ENCODE measurements around the gene DIAPH1. TPM values are rescaled to one million over a fixed set of nuclear protein-coding genes. Genes with fewer than 3 reads are reported as not detected.

DIAPH1 gene
- 40.7 and 43.5 TPM in 2 replicates for total RNA-seq (2014; rRNA removed; shearing (Covaris generic))

DNA sequence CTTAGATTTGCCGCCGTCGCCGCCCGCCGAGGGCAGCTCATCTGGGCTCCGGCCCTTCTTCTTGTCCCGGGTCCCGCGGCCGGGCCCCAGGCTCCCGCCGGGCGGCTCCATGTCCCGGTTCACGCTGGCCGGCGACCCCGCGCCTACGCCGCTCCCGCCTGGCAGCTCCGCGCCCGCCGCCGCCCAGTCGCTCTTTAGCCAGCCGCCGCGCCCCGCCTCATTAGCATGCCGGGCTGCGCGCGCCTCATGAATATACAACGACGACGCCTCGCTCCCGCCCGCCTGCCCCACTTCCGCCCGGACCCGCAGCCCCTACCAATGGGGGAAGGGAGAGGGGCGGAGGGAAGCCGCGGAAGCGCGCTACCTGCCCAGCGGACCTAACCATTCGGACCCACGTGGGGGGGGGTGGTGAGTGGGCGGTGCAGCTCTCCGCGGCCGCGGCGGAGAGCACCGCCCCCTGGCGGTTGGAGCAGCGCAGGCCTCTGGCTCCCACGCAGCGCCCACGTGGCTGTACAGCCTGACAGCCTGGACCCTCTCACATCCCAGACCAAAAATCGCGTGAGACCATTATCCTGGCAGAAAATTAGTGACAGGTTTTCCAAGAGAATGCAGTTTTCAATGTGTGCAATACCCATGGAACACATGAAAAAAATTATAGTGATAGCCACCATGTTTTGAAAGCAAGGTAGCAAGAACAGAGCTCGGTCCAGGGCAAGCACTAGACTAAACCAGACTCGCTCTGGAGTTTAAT is at the start of gene DIAPH1:
Gene DIAPH1, minus strand, starts transcription at position 197 of the 751 bp plus-strand sequence. Its CDS starts 86 bp downstream, at position 111.
- DNase-seq (ENCODE audit: low read depth), result peak; percentile 99

DNA sequence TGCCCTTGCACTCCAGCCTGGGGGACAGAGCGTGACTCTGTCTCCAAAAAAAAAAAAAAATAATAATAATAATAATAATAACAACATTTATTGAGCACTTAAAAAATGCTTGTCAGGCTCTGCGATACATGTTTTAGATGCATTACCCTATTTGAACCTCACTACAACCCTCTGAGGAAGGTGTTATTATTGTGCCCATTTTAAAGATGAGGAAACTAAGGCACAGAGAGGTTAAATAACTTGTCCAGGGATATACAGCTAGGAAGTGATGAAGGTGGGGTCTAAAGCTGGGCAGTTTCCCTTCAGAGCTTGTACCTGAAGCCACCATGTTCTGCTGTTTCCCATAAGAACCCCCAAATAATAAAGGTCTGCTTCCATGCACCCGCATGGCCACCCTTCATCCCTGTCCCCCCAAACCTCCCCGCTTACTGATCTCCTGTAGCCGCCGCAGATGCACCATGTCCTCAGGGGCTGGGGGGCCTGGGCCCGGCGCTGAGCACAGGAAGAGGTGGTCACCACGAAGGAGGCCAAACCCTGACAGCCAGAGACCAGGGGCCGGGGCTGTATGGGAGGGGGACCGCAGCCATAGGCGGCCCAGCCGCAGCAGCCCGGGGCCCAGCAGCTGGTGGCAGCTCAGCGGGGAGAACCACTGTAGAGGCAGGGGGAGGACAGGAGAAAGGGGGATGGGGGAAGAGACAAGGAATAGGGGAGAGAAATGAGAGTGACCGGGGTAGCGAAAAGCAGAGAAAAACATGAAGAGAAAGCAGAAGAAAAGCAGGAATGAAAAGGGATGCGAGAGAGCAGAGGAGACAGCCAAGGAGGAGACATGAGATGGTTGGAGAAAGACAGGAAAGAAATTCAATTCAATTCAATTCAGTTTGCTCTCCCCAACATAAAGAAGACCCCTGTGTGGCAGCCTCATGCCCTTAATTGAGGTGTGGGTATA is 47.5 kb upstream of the DIAPH1 start:
- no peak for DNase-seq (ENCODE audit: low read depth)

DNA sequence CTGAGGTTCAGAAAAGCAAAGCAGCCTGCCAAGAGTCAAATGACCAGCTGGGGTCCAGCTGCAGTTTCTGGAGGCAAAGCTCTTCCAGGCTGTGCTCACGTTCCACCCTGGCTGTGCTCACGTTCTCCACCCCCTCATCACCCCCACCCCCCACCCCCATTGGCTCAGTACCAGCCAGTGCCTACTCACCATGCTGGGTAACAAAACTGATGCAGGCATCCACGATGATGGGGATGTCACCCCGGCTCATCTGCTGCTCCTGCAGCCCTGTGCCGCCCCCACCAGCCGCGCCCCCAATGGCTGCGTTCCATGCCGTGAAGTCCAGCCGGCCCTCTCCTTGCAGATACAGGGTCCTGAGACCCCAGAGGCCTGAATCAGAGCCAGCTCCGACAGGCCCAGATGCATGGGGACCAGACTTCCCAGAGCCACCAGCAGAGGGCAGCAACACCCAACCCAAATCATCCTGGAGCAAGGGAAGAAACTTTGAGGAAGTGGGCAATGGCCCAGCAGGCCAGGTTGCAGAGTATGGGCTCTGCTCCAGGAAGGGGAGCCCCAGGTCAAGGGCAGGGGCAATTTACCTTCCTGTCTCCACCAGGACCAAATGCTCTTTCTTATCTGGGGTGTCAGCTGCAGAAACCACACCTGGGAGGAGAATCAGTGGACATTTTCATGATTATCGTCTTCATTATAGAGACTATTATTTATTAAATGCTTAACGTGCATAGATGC is 46.1 kb upstream of the DIAPH1 start:
- peak; percentile 76 for DNase-seq (ENCODE audit: low read depth)

DNA sequence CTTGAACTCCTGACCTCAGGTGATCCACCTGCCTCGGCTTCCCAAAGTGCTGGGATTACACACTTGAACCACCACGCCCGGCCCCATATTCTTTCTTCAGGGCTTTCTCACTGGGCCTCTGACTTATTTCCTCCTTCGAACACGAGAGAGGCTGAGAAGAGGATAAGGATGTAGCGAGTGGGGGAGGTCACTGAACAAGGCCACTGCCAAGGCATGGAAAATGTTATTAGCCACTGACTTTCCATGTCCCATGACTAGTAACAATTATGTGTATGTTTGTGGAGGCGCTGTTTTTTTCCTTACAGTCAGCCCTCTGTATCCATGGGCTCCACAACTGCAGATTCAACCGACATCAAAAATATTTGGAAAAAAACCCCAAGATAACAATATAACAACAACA is 44.7 kb upstream of the DIAPH1 start:
- DNase-seq (ENCODE audit: low read depth), result no peak

DNA sequence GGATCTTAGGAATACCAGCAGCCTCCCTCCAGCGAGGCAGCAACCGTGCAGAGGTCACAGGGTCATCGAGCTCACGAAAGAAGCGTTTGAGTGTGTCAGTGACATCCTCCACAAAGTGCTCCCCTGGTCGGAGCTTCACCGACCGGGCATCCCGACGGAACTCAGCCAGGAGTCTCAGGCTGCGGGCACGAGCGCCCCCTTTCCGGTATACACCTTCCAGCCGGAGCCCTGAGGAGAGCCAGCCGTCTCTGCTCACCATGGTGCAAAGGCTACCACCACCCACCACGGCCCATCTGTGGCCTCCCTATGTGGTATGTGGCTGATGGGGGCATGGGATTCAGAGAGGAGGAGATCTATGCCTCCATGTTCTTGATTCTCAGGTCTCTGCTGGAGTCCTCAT is 43.2 kb upstream of the DIAPH1 start:
- no peak for DNase-seq (ENCODE audit: low read depth)

DNA sequence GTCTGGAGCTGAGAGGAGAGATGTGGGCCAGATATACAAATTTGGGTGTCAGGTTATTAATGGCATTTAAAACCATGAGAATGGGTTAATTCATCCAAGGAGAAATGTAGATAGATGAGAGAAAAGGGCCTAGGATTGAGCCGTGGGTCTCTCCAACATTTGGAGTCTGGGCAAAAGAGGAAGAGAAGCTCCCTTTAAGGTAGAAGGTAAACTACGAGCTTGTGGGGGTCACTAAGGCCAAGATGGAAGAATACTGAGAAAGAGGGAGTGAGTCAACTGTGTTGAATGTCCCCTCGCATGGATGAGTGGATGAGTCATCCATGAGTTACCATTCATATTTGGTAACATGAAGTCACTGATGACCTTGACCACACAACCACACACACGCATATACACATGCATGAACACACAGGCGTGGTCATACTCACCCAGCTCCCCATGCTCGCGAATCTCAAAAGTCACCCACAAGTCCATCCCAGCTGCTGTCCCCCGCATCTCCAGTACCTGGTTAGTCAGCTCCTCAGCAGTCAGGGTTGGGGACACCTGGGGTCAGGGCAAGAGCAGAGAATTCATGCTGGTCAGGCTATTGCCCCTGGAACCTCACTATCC is 39.2 kb upstream of the DIAPH1 start:
- DNase-seq (ENCODE audit: low read depth), result peak; percentile 90

DNA sequence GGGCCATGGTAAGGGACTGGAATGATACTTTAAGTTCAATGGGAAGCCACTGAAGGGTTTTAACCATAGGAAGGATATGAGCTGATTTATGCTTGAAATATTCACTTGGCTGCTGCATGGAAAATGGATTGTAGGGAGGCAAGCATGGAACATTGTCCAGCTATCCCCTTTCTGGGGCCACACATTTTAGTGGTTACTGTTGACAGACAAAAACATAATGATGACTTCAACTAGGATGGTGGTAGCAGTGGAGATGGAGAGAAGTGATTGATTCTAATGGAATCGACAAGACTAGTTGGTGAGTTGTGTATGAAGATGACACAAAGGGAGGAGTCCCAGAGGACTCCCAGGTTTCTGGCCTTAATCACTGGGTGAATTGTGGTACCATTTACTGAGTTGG is 38.6 kb upstream of the DIAPH1 start:
- DNase-seq (ENCODE audit: low read depth), result no peak

DNA sequence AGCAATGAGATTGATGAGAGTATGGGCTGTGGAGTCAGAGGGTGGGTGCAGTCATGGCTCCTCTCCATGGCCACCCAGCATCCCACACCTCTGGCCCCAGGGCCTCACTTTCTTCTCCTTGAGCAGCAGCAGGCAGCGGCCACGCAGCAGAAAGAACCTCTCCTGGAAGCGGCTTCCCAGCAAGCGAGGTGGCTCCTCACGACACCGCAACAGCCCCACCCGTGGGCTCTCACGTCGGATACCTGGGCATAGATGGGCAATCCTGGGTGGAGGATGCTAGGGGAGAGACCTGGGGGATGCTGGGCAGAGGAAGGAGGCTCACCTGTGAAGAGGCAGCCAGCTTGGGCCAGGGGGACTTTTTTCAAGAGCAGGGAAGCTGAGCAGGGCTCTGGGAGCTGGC is 37.6 kb upstream of the DIAPH1 start:
- no peak for DNase-seq (ENCODE audit: low read depth)

DNA sequence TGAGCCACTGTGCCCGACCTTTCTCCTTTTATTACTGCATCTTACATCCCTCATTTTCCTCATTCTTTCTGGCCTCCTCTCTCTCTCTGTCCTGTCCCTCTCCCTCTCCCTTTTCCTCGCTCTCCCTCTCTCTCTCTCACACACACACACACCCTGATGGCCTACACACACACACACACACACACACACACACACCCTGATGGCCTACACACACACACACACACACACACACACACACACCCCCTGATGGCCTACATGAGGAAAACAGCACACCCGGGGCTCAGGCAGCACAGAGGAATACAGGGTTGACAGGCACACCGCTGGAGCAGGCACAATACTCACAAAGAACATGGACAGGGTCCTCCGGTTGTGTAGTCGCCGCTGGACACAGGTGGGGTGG is 36.2 kb upstream of the DIAPH1 start:
- DNase-seq (ENCODE audit: low read depth), result no peak

DNA sequence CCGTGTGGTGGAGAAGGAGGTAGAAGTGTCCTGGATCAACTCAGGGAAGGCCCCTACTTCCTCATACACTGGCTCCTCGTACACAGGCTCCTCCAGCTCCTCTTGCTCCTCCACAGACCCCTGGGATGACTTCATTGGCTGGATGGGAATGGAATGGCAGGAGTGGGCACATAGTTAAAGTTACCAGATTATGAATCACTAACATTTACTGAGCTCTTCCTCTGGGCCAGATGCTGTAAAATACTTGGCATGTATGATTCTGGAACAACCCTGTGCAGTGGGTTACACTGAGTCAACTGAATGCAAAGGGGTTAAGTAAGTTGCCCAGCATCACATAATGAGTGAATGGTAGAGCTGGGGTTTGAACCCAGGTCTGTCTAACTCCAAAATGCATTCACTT is 35.5 kb upstream of the DIAPH1 start:
- DNase-seq (ENCODE audit: low read depth), result peak; percentile 60

DNA sequence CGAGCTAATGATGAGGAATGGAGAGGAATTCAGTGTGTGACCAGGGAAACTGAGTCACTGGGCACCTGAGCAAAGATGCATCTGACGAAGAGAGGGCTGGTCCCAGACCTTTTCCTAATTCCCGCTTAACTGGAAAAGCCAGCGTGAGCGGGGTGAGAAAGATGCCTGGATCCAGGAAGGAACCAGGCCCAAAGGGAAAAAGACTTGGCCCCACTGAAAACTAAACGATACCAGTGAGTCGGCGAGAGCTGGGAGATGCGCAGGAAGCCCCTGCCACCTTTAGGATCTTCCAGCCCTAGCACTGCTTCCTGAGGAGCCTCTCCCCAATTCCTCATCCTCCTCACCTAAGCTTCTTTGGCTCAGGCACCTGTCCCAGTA is 32.9 kb upstream of the DIAPH1 start:
- DNase-seq (ENCODE audit: low read depth), result no peak

DNA sequence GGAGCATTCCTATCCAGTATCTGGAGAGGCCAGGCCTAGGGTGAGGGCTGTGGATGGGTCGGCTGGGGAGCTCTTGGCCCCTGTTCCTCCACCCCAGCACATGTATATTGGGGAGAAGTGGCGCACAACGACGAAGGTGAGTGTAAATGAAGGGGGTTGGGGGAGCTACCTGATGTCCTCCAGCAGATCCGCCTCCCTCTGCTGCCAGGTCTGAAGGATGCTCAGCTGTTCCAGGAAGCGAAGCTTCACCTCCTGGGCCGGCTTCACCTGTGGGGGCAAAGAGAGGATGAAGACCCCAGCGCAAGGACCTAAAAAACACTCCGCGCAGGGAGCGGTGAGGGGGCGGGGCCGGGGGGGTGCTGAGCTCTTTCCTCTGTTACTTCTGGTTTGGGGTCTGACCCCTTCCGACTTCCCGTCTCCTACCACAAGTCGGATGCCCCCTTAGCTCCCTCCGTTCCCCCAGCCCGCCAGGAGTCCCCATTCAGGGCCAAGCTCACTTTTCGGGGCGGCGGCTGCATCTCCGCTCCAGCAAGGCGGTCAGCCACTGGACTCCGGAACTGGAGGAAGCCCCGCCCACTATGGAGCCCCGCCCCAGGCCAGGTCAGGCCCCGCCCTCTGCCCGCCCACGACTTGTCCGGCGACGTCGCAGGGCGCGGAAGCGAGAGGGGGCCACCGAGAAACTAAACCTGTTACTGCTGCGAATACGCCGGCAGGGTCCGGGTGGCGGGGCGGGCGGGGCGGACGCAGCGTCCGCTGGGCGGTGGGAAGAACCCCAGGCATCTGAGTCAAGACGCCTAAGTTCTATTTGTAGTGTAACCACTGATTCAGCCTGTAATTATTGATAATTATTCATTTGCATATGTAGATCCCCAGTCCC is 32.3 kb upstream of the DIAPH1 start, which contains the start of gene FCHSD1:
Gene FCHSD1, minus strand, starts transcription at position 568 of the 877 bp plus-strand sequence. Its CDS starts 50 bp downstream, at position 518.
- DNase-seq (ENCODE audit: low read depth), result peak; percentile 82

DNA sequence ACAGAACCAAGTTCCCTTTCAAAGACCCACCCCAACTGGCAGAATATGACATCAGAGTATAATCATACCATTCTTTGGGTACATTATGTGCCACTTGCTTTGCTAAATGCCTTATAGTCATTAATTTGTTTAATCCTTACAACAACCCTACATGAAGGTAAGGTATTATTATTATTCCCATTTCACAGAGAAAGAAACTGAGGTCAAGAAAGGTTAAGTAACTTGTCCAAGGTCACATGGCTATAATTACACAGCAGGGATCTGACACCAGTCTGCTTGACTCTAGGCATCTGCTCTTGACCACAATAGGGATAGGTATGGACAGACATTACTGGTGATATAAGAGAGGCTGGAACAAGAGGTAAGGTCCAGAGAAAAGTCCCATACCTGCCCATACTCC is 31.2 kb upstream of the DIAPH1 start:
- no peak for DNase-seq (ENCODE audit: low read depth)

DNA sequence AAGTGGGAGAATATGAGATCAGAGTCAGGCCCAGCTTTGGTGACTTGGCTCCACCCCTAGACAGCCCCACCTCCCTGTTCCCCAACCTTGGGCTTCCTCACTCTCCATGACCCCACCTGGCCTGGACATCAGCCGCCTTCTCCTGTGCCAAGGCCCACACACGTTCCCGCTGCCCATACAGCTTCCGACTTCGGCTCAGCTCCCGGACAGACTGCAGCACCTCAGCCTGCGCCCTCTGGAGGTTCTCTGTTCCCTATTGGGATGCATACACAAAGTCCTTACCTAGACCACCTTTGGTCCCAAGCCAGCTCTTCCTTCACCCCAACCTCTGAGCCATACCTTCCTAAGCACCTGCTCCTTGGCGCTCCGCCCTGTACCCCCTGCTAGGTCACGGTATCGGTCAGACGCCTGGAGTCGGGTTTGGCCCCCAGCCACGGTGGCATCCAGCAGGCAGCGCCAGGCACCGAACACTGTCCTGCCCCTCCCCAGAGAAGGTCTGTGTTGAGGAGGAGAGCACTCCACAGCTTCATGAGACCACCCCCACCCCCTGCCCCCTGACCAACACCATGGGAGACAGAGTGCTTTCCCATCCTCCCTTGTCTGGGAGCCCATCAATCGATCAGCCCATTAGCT is 30.4 kb upstream of the DIAPH1 start:
- no peak for DNase-seq (ENCODE audit: low read depth)

DNA sequence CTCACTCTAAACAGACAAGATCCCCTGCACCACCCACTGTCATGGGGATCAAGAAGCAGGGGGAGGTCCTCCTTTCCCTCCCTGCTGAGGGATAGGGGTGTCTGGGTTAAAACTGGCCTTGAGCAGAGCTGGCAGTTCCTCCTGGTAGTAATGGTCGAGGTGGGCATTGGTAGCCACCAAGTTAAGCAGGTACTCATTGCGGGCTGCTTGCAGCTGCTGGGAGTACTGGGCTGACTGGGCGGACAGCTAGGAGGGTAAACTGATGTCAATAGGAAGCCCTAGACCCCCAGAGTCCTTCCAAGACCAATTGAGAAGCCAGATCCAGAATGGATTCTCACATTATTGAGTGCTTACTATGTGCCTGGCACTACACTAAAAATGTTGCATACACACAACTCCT is 29.1 kb upstream of the DIAPH1 start:
- DNase-seq (ENCODE audit: low read depth), result no peak

DNA sequence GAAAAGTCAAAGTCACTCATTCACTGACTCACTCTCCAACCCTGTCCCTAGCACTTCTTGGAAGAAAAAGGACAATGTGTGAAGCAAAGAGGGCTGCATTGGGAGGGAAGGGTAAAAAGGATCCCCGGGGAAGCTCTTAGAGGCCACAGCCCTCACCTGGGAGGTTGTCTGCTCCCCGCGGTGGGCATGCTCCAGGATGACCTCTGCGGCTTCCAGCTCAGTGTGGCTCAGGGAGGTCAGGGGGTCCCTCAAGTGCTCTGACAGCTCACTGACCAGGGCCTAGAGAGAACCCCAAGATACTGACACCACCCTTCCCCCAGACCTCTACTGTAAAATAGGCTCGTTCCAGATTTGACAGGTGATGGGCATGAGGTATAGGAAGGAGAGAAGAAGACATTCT is 28.4 kb upstream of the DIAPH1 start:
- DNase-seq (ENCODE audit: low read depth), result no peak

DNA sequence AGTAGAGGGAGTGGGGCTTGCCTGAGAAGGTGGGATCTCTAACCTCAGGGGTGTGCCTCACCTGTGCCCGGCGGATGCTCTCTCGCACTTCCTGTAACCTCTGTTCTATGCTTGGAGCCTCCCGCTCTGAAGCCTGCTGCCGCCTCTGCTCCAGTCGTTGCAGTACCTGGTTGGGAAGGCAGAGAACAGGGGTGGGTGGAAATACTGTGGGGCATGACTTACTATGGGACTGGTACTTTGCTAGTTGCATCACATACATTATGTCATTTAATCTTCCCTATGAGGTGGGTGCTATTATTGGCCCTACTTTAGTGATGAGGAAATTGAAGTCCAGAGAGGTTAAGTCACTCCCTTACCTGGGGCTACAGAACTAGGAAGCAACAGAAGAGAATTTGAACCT is 27.2 kb upstream of the DIAPH1 start:
- no peak for DNase-seq (ENCODE audit: low read depth)

DNA sequence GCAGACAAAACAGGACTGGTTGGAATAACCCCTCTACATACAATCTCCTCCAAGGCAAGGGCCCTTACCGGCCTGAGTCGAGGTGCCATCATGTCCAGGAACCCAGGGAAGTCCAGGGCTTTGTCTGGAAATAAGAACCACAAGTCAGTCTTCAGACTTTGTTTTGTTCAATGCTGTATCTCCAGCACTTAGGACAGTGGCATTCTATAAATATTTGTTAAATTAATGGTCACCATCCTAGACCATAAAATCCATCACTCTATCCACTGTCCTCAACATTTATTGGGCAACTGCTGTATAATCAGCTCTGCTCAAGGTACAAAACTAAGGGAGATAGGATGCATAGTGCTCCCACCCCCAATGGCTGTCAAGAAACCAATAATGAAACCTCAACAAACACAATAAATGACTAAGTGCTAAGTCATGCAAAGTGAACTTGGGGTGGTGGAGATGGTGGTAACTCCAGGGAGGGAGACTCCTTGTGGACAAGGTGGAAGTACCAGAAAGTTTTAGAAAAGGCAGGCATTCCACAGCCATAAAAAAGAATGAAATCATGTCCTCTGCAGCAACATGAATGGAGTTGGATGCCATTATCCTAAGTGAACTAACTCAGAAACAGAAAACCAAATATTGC is 23.0 kb upstream of the DIAPH1 start:
- DNase-seq (ENCODE audit: low read depth), result peak; percentile 84

DNA sequence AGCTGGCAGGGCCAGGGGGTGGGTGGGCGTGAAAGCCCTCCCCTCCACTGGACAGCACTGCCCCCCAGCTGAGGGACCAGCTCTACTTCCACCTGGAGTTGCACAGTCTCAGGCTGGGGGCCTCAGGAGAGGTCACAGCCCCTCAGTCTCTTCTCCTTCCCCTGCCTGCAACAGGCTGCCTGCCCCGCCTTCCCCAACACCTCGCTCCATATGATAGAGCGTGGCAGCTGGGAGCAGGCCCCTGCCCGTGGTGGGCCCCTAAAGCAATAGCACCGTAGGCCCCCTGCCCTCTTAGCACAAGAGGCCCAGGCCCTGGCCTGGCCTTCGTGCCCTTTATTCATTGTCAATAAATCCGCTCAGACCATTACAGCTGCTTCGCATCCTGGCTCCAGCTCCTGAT is 21.9 kb upstream of the DIAPH1 start:
- DNase-seq (ENCODE audit: low read depth), result no peak

DNA sequence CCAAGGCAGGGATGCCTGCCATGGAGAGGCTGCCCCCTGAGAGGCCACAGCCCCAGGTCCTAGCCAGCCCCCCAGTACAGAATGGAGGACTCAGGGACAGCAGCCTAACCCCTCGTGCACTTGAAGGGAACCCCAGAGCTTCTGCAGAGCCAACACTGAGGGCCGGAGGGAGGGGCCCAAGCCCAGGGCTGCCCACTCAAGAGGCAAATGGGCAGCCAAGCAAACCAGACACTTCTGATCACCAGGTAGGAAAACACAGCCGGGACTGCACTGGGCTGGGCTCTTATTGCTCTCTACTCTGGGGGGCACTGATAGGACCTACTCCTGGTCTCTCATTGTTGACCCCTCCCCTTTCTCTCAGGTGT is 21.2 kb upstream of the DIAPH1 start:
- no peak for DNase-seq (ENCODE audit: low read depth)

Measured in Daoy (cell line).